Left lung (tissue), 10 donors: Measurements from ENCODE around the gene NT5C. TPM values are rescaled to one million over a fixed set of nuclear protein-coding genes. Genes with fewer than 3 reads are reported as not detected.
"Not testable (repeated sequence)": the region's sequence is repeated elsewhere in the genome, so short reads cannot be mapped to it uniquely, and the experiment has no call there.

Experiments
- ATAC-seq: fragments of 200-7000 bp; cut with Tn5 transposase; one replicate; pipeline ENCODE4 v1.9.1; 2020; ENCODE audit warnings: moderate library complexity
- DNase-seq, 4 donors: peaks; one replicate each; pipeline ENCODE4 v3.0.0-alpha.2; 2013 to 2020
- H3K27ac ChIP-seq, 2 donors: fragments of 200-600 bp; sonication (generic) in 1 of 2; one replicate each; pipeline versions ENCODE4 v1.5.0 to v1.8.0; 2020 to 2021
- H3K27me3 ChIP-seq, 2 donors: fragments of 200-600 bp; sonication (generic) in 1 of 2; one replicate each; pipeline versions ENCODE4 v1.5.0 to v1.8.0; 2020 to 2021
- H3K36me3 ChIP-seq, 2 donors: fragments of 200-600 bp; sonication (generic) in 1 of 2; one replicate each; pipeline versions ENCODE4 v1.5.0 to v1.8.0; 2020 to 2021
- H3K4me1 ChIP-seq, 2 donors: fragments of 200-600 bp; one replicate each; pipeline ENCODE4 v1.8.0; 2021
- H3K4me3 ChIP-seq, 2 donors: fragments of 200-600 bp; sonication (generic) in 1 of 2; one replicate each; pipeline versions ENCODE4 v1.5.0 to v1.8.0; 2020 to 2021; ENCODE audit warnings: mild to moderate bottlenecking in 1 of 2
- H3K9me3 ChIP-seq, 2 donors: fragments of 200-600 bp; sonication (generic) in 1 of 2; one replicate each; pipeline versions ENCODE4 v1.5.0 to v1.8.0; 2020 to 2021
- CTCF ChIP-seq, 2 donors: fragments of 200-600 bp; sonication (generic) in 1 of 2; IDR thresholded peaks; one replicate each; pipeline versions ENCODE4 v1.5.0 to v1.8.0; 2021; ENCODE audit warnings: antibody characterized with exemption in 2 of 2
- intact Hi-C, 2 donors: fragments of 100-400 bp; cut with DNase I; formaldehyde crosslinking; loops; one replicate each; pipeline versions ENCODE4 v1.11.2 to v1.14.2; 2022
- polyA plus RNA-seq, 6 donors: library from polyadenylated mRNA; unstranded; fragments of 120-200 nt; gene quantifications; one replicate each; pipeline ENCODE4 v1.2.1, GENCODE V29; 2013; ENCODE audit not compliant: insufficient read length in 6 of 6
- total RNA-seq, 2 donors: library from RNA; stranded (reverse); fragmentation: NEBNext Ultra II Directional; extraction: Animal tissue kit (Norgen Biotek cat#: 25700); gene quantifications; one replicate each; pipeline ENCODE4 v1.2.1, GENCODE V29; 2021
- donor health status: DM: no; HTN: yes; CAD: no.
- donor health status: DM: no; HTN: no; CAD: no.

The NT5C gene
- total and polyA plus RNA-seq, 8 donors: 26.0 to 56.2 (median 42.8) TPM

GRCh38 chr17:75135946-75136345, 4.4 kb upstream of the NT5C start:
- no peak overlapping the region for H3K27ac ChIP-seq
- no peaks in the 10 kb centered on the region for H3K27me3 ChIP-seq
- H3K4me3 ChIP-seq: no peak overlapping the region
- peaks cover 7 to 11% of the 10 kb centered on the region in 2 donors for H3K4me1 ChIP-seq
- no peak for DNase-seq
- no peaks in the 10 kb centered on the region for H3K9me3 ChIP-seq
- H3K36me3 ChIP-seq: peaks cover 0 to 37% of the 10 kb centered on the region in 2 donors
- ATAC-seq: no peak
- intact Hi-C loops: no loop called here
- no peak for TF ChIP-seq CTCF (IDR thresholded peaks at IDR 0.05)

GRCh38 chr17:75135452-75135851, 3.9 kb upstream of the NT5C start:
- Histone ChIP-seq H3K4me1 (peaks cover 9 to 14% of the 10 kb centered on the region in 2 donors), H3K9me3 (no peaks in the 10 kb centered on the region), H3K27ac (no peak overlapping the region), H3K36me3 (peaks cover 0 to 32% of the 10 kb centered on the region in 2 donors), H3K4me3 (no peak overlapping the region), H3K27me3 (no peaks in the 10 kb centered on the region)
- TF ChIP-seq CTCF (IDR thresholded peaks at IDR 0.05): no peak
- no peak for ATAC-seq
- intact Hi-C loops: no loop called here
- no peak for DNase-seq

GRCh38 chr17:75133607-75134347, 2.2 kb upstream of the NT5C start:
- H3K36me3 ChIP-seq: peaks cover 0 to 32% of the 10 kb centered on the region in 2 donors
- H3K27ac ChIP-seq, intact Hi-C loops, H3K27me3 ChIP-seq, H3K4me3 ChIP-seq, DNase-seq, H3K9me3 ChIP-seq, ATAC-seq: not testable (repeated sequence)
- H3K4me1 ChIP-seq: peaks cover 10 to 23% of the 10 kb centered on the region in 2 donors

GRCh38 chr17:75133001-75133400, 1.5 kb upstream of the NT5C start:
- Histone ChIP-seq H3K36me3 (peaks cover 0 to 36% of the 10 kb centered on the region in 2 donors), H3K4me3 (no peak overlapping the region), H3K27me3 (no peaks in the 10 kb centered on the region), H3K27ac (no peak overlapping the region), H3K4me1 (peaks cover 10 to 23% of the 10 kb centered on the region in 2 donors), H3K9me3 (no peaks in the 10 kb centered on the region)
- no peak for DNase-seq
- ATAC-seq: no peak
- intact Hi-C loops: no loop called here
- no peak for TF ChIP-seq CTCF (IDR thresholded peaks at IDR 0.05)

- H3K9me3 ChIP-seq, H3K27me3 ChIP-seq, DNase-seq, intact Hi-C loops, ATAC-seq: not testable (repeated sequence)
- peak overlapping the region; percentile 87 to 92 for H3K27ac ChIP-seq
- H3K4me1 ChIP-seq: peaks cover 10 to 23% of the 10 kb centered on the region in 2 donors
- peak overlapping the region; percentile 62 to 86 for H3K4me3 ChIP-seq
- H3K36me3 ChIP-seq: peaks cover 0 to 36% of the 10 kb centered on the region in 2 donors
Observed at GRCh38 chr17:75132018-75133000, 767 bp upstream of the NT5C start.
